H9 (cell line): ENCODE results near the gene MBLAC2. TPM values are rescaled to one million over a fixed set of nuclear protein-coding genes. Genes with fewer than 3 reads are reported as not detected.

Source experiments
- DNase-seq: peaks from one replicate; pipeline ENCODE4 v3.0.0-alpha.2; 2017
- H2AFZ ChIP-seq: one replicate; pipeline ENCODE4 v1.6.1; 2013; ENCODE audit warnings: mild to moderate bottlenecking, low read length, control low read depth, moderate library complexity
- H2AK5ac ChIP-seq: 2 replicates; pipeline ENCODE4 v1.6.1; 2013; ENCODE audit warnings: low read length, control low read depth, mixed read lengths; ENCODE audit not compliant: insufficient read length
- H2BK120ac ChIP-seq: one replicate; pipeline ENCODE4 v1.6.1; 2013; ENCODE audit warnings: low read depth, mild to moderate bottlenecking, low read length, control low read depth, inconsistent platforms; ENCODE audit not compliant: poor library complexity, severe bottlenecking
- H2BK12ac ChIP-seq: 2 replicates; pipeline ENCODE4 v1.6.1; 2013; ENCODE audit warnings: low read length, control low read depth, mixed read lengths, low read depth; ENCODE audit not compliant: insufficient read length
- H2BK15ac ChIP-seq: 2 replicates; pipeline ENCODE4 v1.6.1; 2013; ENCODE audit warnings: low read depth, low read length, control low read depth
- H2BK20ac ChIP-seq: one replicate; pipeline ENCODE4 v1.6.1; 2013; ENCODE audit warnings: low read depth, mild to moderate bottlenecking, low read length, control low read depth, inconsistent platforms; ENCODE audit not compliant: poor library complexity, severe bottlenecking
- H2BK5ac ChIP-seq: 2 replicates; pipeline ENCODE4 v1.6.1; 2013; ENCODE audit warnings: low read length, control low read depth, mixed read lengths; ENCODE audit not compliant: insufficient read length
- H3K14ac ChIP-seq: 2 replicates; pipeline ENCODE4 v1.6.1; 2013; ENCODE audit warnings: low read length, control low read depth; ENCODE audit not compliant: insufficient read depth
- H3K18ac ChIP-seq: 2 replicates; pipeline ENCODE4 v1.6.1; 2013; ENCODE audit warnings: low read depth, mild to moderate bottlenecking, mixed read lengths, low read length, control low read depth; ENCODE audit not compliant: insufficient read length
- H3K23ac ChIP-seq: 2 replicates; pipeline ENCODE4 v1.6.1; 2013; ENCODE audit warnings: low read length, control low read depth, mixed read lengths, low read depth; ENCODE audit not compliant: insufficient read length
- H3K23me2 ChIP-seq: 2 replicates; pipeline ENCODE4 v1.6.1; 2013; ENCODE audit warnings: low read depth, mild to moderate bottlenecking, mixed read lengths, low read length, control low read depth; ENCODE audit not compliant: insufficient read length, poor library complexity, severe bottlenecking
- H3K27ac ChIP-seq: 2 replicates; pipeline ENCODE4 v1.5.1; 2013; ENCODE audit warnings: low read length, control low read depth, mixed read lengths, low read depth; ENCODE audit not compliant: insufficient read length
- H3K27me3 ChIP-seq: 2 replicates; pipeline ENCODE4 v1.6.1; 2013; ENCODE audit warnings: low read length, control low read depth, inconsistent platforms; ENCODE audit not compliant: insufficient read depth
- H3K4ac ChIP-seq: 2 replicates; pipeline ENCODE4 v1.6.1; 2013; ENCODE audit warnings: low read depth, mild to moderate bottlenecking, control low read depth, inconsistent platforms, low read length, moderate library complexity
- H3K4me1 ChIP-seq: 2 replicates; pipeline ENCODE4 v1.6.1; 2013; ENCODE audit warnings: low read length, control low read depth, inconsistent platforms; ENCODE audit not compliant: insufficient read depth
- H3K4me2 ChIP-seq: 2 replicates; pipeline ENCODE4 v1.6.1; 2013; ENCODE audit warnings: low read length, control low read depth, mixed read lengths; ENCODE audit not compliant: insufficient read length, insufficient read depth
- H3K56ac ChIP-seq: 2 replicates; pipeline ENCODE4 v1.6.1; 2013; ENCODE audit warnings: low read depth, mild to moderate bottlenecking, mixed read lengths, low read length, control low read depth; ENCODE audit not compliant: insufficient read length
- H3K79me1 ChIP-seq: 2 replicates; pipeline ENCODE4 v1.6.1; 2013; ENCODE audit warnings: low read depth, mild to moderate bottlenecking, moderate library complexity, low read length, control low read depth, inconsistent platforms; ENCODE audit not compliant: insufficient read depth, poor library complexity, severe bottlenecking
- H3K79me2 ChIP-seq: 2 replicates; pipeline ENCODE4 v1.6.1; 2013; ENCODE audit warnings: low read length, control low read depth, inconsistent platforms; ENCODE audit not compliant: insufficient read depth
- H3K9ac ChIP-seq: 2 replicates; pipeline ENCODE4 v1.6.1; 2013; ENCODE audit warnings: low read length, control low read depth, mixed read lengths; ENCODE audit not compliant: insufficient read length; ENCODE audit errors: extremely low read depth
- H3K9me3 ChIP-seq: one replicate; pipeline ENCODE4 v1.6.1; 2013; ENCODE audit warnings: low read depth, low read length, inconsistent platforms; ENCODE audit not compliant: control insufficient read depth
- H3T11ph ChIP-seq: one replicate; pipeline ENCODE4 v1.6.1; 2013; ENCODE audit warnings: mild to moderate bottlenecking, low read length, control low read depth, inconsistent platforms
- H4K20me1 ChIP-seq: one replicate; pipeline ENCODE4 v1.6.1; 2013; ENCODE audit not compliant: control insufficient read depth, insufficient read length, insufficient read depth
- H4K5ac ChIP-seq: 2 replicates; pipeline ENCODE4 v1.6.1; 2013; ENCODE audit warnings: low read depth, mild to moderate bottlenecking, mixed read lengths, low read length, control low read depth; ENCODE audit not compliant: insufficient read length
- H4K8ac ChIP-seq: replicated peaks from 2 replicates; pipeline ENCODE4 v1.6.1; 2013; ENCODE audit warnings: low read length, control low read depth, mixed read lengths, low read depth; ENCODE audit not compliant: insufficient read length
- H4K91ac ChIP-seq: 2 replicates; pipeline ENCODE4 v1.6.1; 2013; ENCODE audit warnings: low read depth, mild to moderate bottlenecking, moderate library complexity, mixed read lengths, low read length, control low read depth; ENCODE audit not compliant: insufficient read length
- H3K27ac Mint-ChIP-seq, 3 experiments: 2 replicates in 2 of 3; 3 replicates in 1 of 3; pipeline ENCODE4 v1.8.0; 2020 to 2021; ENCODE audit warnings: mixed read lengths in 3 of 3, mild to moderate bottlenecking in 1 of 3, moderate library complexity in 1 of 3
- H3K27me3 Mint-ChIP-seq: 2 replicates; pipeline ENCODE4 v1.8.0; 2021; ENCODE audit warnings: low read depth, mild to moderate bottlenecking, moderate library complexity, mixed read lengths
- H3K36me3 Mint-ChIP-seq, 3 experiments: 2 replicates in 2 of 3; 3 replicates in 1 of 3; pipeline ENCODE4 v1.8.0; 2020 to 2021; ENCODE audit warnings: low read depth in 3 of 3, mixed read lengths in 3 of 3; ENCODE audit not compliant: insufficient read depth in 1 of 3
- H3K4me1 Mint-ChIP-seq, 2 experiments: 2 replicates each; pipeline ENCODE4 v1.8.0; 2020; ENCODE audit warnings: mixed read lengths in 2 of 2
- H3K4me3 Mint-ChIP-seq, 2 experiments: 2 replicates in 1 of 2; 3 replicates in 1 of 2; pipeline ENCODE4 v1.8.0; 2020 to 2021; ENCODE audit warnings: mild to moderate bottlenecking in 2 of 2, mixed read lengths in 2 of 2, moderate library complexity in 1 of 2
- H3K9me3 Mint-ChIP-seq, 2 experiments: 2 replicates in 1 of 2; 3 replicates in 1 of 2; pipeline ENCODE4 v1.8.0; 2020; ENCODE audit warnings: mild to moderate bottlenecking in 2 of 2, mixed read lengths in 2 of 2, moderate library complexity in 1 of 2
- CTCF ChIP-seq: fragments of 200-600 bp; sonication (generic); conservative IDR thresholded peaks from 3 replicates; pipeline ENCODE4 v1.8.0; 2021; ENCODE audit warnings: antibody characterized with exemption, mild to moderate bottlenecking
- WGBS: extraction: QIAGEN DNeasy Blood & Tissue Kit; methylation state at CpG from one replicate; pipeline ENCODE4 v1.1.7; 2013; ENCODE audit warnings: missing lambda C conversion rate, low lambda C conversion rate, mixed read lengths; ENCODE audit not compliant: insufficient read length; ENCODE audit errors: extremely low coverage; 5-methylcytosine and 5-hydroxymethylcytosine counted together
- total RNA-seq: library from RNA; stranded (reverse); gene quantifications from 2 replicates; pipeline ENCODE4 v1.2.1, GENCODE V29; 2021

MBLAC2 gene
- total RNA-seq, 1 experiment from 2014 or later = 4.9 TPM

GRCh38 chr5:90484540-90484939 is 10.0 kb upstream of the MBLAC2 start:
- Histone ChIP-seq H4K20me1 (no peaks in the 10 kb centered on the region), H3K23ac (no peak overlapping the region), H3K56ac (no peak overlapping the region), H3K4me1 (peaks cover 9% of the 10 kb centered on the region), H2BK20ac (no peak overlapping the region), H2AK5ac (no peak overlapping the region), H3T11ph (no peak overlapping the region), H2BK120ac (no peak overlapping the region), H4K91ac (no peak overlapping the region), H2BK5ac (no peak overlapping the region), H2BK15ac (no peak overlapping the region), H4K5ac (no peak overlapping the region), H3K79me2 (peaks cover 28% of the 10 kb centered on the region; the same call in 1 of the 2 replicates), H3K23me2 (no peaks in the 10 kb centered on the region), H3K79me1 (no peaks in the 10 kb centered on the region), H3K27me3 (no peaks in the 10 kb centered on the region), H3K9me3 (no peaks in the 10 kb centered on the region), H2AFZ (no peak overlapping the region), H3K18ac (no peak overlapping the region), H3K4me2 (no peak overlapping the region), H3K4ac (no peak overlapping the region), H2BK12ac (no peak overlapping the region), H3K9ac (no peak overlapping the region), H4K8ac (no peak overlapping the region), H3K27ac (no peak overlapping the region), H3K14ac (no peak overlapping the region)
- TF ChIP-seq CTCF = no peak
- WGBS = no CpG with 5 or more reads among the region's 3 CpGs
- Mint-ChIP-seq H3K4me3 (no peak overlapping the region), H3K9me3 (no peaks in the 10 kb centered on the region), H3K27ac (peak overlapping the region; percentile 55 to 58 (median 57); a peak in 3 of 7 replicates), H3K27me3 (no peaks in the 10 kb centered on the region), H3K36me3 (peaks cover 35 to 65% (median 55%) of the 10 kb centered on the region in 3 experiments), H3K4me1 (peaks cover 23 to 31% of the 10 kb centered on the region in 2 experiments)
- DNase-seq = no peak
